ENCODE data around the gene AGBL4.

The AGBL4 gene

DNA sequence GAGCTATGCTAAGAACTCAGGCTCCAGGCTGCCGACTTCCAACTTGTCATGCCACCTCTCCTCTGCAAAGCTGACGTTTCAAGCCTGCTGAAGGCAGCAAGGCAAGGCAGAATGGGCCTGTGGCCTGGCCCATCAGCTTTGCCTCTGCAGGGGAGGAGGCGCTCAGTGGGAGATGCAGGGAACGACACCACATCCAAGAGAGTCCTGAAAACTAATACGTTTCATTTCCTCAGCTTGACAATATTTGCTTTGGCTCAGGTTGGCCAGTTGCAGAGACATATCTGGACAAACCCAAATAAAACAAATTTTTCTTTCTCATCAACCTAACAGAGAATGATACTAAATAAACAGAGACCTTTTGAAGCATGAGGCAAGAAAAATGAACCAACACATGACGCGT is 1282.4 kb downstream of the AGBL4 start:
- no peak overlapping the region for H3K4me3 ChIP-seq (ENCODE audit: low read depth, low read length)

DNA sequence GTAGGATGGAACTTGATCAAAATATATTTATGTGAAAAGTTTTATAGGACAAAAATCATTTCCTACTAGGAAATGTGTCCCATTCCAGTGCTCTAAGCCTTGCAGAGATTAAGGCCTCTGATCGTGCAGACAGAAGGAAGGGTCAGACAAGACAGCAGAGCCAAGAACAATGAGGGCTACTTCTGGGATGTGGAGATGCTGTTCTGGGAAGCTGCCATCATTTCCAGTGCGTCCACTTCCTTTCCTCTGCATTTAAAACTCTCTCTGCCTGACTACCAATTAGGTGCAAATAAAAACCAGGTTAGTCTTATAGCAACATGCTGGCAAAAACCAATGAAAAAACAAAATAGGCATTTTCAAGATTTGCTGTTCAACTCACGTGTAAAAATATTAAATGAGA is 1283.1 kb downstream of the AGBL4 start:
- no peak overlapping the region for H3K4me3 ChIP-seq (ENCODE audit: low read depth, low read length)

DNA sequence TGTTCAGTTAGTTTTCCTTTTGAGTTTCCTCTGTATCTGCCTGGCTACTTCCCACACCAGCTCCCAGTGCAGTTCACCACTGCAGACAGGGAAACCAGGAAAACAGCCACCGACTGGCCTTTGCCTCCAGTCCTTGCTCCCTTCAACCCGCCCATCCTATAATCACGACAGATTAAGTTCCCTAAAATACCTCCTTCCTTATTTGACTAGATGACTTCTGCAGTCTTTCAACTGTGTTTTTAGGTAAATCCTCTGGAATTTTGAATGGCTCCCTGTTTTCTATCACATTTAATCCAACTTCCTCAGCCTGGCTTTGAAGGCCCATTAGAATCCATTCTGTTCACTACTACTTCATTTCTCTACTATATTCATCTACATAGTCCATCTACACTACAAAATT is 1284.7 kb downstream of the AGBL4 start:
- no peak overlapping the region for H3K4me3 ChIP-seq (ENCODE audit: low read depth, low read length)

DNA sequence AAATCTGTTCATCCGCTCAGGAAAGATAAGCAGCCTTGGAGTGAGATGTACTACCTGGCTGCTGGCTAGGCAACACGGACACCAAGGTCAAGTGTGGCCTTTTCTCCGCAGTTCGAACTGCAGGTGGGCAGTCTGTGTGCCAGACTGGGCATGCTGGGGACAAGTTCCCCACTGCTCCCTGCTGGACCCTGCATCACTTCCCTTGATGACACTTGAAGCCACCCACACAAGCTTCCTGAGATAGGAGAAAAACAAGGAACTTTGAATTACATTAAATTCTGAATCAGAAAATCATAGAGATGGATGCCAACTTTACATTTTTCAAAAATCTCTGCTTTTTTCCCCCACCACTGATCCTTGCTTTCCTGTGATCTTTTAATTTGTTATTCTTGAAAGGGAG is 1285.4 kb downstream of the AGBL4 start:
- H3K4me3 ChIP-seq (ENCODE audit: low read depth, low read length): no peak overlapping the region

DNA sequence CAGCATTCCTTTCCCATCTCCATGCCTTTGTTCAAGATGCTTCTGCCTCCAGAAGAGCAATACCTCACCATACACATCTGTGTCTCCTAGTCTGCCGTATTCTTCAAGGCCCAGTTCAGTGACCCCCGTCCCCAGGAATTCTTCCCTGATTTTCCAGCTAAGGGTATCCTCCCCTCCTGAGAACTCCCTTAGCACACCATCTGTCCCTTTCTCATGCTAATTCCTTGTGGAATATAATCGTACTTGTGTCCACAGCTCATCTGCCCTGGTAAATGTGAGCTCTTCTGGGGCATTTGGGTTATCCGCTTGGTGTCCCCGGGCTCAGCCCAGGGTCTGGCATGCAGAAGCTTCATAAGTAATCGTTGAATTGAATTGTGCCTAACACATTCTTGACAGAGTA is 1288.0 kb downstream of the AGBL4 start:
- no peak overlapping the region for H3K4me3 ChIP-seq (ENCODE audit: low read depth, low read length)

DNA sequence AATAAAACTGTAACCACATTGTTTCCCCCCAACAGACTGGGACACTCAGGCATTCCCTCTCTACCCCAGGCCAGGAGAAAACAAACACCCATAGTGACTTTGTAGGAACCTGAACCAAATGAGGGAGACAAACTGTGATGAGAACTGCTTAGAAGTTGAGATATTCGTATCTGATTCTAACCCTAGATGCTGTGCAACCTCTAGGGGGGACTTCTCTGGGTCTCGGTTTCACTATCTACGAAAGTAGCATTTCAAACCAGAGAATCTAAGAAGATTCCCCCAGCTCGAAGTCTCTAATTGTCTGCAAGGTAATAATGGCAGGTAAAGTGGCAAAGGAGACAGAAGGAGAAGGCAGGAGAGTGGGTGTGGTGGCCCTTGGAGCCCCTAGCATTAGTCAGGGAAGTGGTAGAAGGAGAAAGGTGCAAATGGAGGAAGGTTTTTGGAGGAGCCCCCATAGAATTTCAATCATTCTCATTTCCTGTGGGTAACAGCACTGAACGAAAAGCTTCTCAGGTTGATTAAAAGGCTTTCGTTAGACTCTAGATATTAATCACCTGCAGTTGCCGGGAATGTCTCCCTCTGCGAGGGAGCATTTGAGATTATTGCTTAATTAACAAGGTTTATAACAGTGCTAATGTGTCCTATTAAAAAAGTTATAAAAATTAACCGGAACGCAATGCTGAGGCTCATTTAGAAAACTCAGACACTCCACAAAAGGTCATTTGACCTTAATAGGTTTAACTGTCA is 1293.4 kb downstream of the AGBL4 start:
- H3K4me3 ChIP-seq (ENCODE audit: low read depth, low read length): no peak overlapping the region

DNA sequence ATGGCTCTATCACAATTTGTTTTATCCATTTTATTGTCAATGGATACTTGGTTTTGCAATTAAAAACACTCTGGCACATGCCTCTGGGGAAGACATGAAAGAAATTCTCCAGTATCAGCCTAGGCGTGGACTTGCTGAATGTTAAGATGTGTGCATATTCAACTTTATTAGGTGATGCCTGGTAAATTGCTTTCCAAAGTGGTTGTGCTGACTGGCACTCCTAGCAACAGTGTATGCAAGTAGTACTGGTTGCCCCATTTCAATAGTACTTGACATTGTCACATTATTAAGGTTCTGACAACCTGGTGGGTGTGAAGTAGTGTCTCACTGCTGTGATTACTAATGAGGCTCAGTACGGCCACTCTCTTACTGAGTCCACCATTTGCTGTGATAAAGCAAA is 1295.2 kb downstream of the AGBL4 start:
- H3K4me3 ChIP-seq (ENCODE audit: low read depth, low read length): no peak overlapping the region

DNA sequence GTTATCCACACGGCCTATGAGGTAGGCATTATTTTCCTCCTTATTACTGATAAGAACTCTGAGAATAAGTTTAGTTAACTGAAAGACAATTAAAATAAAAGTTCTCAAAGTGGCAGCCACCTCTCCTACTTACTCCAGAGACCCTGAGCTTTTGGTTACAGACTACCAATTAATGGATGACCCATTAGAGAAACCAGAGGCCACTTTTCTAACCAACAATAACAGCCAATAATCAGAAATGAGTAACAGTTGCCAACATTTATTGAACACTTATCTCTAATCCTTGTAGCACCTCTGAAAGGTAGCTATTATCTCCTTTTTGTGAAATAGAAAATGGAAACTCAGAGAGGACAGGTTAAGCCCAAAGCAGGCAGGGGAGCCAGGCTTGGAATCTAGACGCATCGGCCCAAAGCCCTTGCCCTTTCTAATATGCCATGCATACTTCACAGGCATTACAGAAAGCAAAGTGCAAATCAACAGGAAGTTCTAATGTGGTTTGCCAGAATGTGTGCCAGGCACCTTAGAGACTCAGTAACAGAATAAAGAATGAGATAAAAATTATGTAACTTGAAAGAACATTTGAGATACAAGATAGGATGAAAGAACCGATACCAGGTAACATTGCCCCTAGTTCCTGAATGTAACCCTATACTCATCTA is 1297.1 kb downstream of the AGBL4 start:
- H3K4me3 ChIP-seq (ENCODE audit: low read depth, low read length): no peak overlapping the region

DNA sequence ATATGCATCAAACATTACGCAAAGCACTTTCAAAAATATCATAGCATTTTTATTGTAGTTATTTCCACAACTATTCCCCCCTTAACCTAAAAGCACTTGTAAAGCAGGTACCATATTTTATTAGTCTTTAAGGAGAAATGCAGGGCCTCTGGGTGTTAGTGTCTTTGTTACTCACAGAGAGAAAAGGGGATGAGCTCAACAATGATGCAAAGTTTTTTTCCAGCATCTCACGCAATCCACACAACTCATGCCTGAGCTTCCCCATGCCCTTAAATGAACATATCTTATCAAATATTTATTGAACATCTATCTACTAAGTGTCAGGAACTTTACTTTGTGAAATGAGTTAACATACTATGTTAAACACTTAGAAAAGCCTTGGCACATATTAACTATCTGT is 1297.6 kb downstream of the AGBL4 start:
- no peak overlapping the region for H3K4me3 ChIP-seq (ENCODE audit: low read depth, low read length)

DNA sequence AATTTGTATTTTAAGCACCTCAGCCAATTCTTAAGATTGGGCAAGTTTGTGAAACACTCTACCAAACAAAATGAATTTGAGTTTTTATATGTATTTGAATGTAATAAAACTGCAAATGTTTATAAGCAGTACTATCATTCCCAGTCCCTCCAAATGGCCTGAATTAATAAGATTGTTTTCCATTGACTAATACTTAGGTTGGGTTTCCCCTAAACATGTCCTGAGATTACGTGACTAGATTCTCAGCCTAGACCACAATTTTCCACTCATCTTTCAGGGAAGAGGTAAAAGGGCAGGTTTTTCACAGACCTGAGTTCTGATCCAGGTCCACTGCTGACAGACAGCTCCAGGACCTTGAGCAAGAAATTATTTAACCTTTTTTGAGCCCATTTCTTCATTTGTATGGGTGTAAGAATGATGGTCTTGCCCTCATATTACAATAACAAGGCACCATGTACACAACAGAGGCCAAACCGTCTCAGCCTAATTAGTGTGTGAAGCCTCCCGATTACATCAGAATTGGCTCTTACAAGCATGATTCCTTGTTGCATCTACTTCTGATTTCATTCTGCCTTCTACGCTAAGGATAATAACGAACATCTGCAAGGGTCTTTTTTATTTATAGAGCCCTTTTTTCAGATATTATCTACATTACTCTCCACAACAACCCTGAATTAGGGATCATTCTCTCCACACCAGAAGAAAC is 1298.3 kb downstream of the AGBL4 start:
- no peak overlapping the region for H3K4me3 ChIP-seq (ENCODE audit: low read depth, low read length)

DNA sequence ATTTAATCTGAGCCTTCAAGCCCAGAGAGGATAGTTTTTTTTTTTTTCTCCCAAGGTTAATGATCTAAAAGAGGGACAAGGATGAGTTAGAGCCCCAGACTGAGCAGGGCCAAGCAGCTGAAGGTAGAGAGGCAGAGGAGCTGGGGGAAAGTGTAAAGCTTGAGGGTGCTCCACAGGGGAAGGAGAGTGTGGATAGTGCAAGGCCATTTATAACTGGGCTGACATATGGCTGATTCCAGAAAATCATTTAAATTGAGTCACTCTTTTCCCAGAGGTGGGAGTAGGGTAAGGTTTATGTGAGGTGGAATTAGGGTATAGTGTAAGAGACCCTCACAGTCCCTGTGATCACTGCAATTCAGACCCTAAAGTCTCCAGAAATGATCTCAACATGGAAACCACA is 1302.8 kb downstream of the AGBL4 start:
- no peak overlapping the region for H3K4me3 ChIP-seq (ENCODE audit: low read depth, low read length)

DNA sequence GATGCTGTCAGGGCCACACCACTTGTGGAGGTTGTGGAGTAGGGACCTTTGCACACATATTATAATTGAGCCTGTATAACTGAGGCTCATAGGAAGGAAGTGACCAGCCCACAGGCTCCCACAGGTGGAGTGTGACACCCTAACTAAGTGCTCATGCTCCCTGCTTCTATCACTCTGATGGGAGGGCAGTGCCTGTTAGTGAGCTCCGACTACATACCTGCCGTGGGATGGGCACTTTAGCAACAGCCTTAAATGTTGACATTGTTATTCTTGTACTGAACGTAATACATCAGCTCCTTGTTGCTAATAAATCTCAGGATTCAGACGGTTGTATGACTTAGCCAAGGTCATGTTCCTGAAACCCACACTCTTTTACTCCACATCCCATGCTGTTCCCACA is 1305.0 kb downstream of the AGBL4 start:
- no peak overlapping the region for H3K4me3 ChIP-seq (ENCODE audit: low read depth, low read length)

DNA sequence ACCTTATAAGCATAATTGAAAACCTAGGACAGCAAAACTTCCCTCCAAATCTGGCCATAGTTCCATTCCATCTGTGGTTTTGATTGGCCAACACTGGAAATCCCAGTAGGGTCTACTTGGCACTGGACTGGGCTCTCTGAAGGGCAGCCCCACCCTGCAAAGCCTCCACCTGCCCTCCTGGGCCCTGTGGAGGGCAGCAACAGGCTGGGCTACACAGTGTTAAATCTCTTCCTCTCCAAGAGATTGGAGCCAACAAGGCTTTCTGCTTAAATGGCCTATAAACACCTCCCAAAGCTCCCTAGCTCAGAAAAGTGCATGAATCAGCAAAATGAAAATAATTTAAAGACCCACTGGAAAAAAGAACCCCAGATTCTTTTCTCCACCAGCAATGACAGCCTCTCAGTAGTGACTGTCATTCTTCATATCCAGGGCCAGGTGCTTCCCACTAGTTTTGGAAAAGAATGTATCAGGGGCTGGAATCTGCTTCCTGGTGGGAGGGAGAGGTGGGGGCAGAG is 1305.6 kb downstream of the AGBL4 start:
- H3K4me3 ChIP-seq (ENCODE audit: low read depth, low read length): no peak overlapping the region

DNA sequence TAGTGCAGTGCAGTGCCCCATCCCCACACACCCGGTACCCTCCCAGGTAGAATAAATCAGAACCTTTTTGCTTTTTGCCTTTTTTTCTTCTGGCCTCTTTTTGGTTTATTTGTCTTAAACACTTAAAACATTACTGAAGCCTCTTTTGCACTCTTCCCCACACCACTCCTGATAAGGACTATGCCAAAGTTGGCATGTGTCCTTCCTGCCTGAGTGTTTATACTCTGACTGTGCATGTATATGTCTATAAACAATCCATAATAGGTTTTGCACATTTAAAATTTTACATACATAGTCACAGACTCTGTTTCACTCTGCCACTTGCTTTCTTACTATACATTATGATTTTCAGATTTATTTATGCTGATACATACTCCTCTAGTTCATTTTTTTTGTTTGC is 1306.7 kb downstream of the AGBL4 start:
- H3K4me3 ChIP-seq (ENCODE audit: low read depth, low read length): no peak overlapping the region

DNA sequence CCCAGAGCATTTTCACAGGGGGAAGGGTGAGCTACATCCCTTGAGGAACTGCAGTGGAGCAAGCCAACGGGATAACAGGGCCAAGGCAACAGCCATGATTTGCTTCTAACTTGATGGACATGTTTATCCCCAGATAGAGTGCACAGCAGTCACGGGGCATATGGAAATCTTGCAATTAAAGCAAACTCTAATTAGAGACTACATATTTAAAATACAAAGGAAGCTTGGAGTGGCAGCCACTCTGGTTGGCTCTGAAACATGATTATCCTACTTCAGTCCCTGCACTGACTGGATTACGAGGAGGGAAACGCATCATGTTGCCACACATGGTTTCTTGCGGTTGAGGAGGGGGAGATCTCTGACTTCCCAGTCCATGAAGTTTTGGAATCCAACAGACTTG is 1307.8 kb downstream of the AGBL4 start:
- H3K4me3 ChIP-seq (ENCODE audit: low read depth, low read length): no peak overlapping the region

DNA sequence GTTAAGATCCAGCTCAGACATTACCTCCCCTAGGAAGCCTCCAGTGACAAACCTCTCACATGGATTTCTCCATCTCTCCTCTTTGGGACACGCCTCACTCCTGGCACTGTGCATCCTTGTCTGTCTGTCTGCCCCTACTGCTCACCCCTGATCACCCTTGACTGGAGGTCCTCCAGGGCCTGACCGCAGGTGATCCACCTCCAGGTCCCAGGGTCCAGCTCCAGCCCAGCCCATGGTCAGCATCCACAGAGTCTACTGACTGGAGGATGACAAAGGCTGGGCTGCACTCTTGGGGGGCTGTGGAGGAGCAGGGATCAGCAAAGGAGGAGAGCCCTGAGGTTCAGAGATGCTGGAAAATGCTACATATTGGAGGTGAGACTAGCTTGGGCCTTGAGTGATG is 1312.8 kb downstream of the AGBL4 start:
- H3K4me3 ChIP-seq (ENCODE audit: low read depth, low read length): no peak overlapping the region

DNA sequence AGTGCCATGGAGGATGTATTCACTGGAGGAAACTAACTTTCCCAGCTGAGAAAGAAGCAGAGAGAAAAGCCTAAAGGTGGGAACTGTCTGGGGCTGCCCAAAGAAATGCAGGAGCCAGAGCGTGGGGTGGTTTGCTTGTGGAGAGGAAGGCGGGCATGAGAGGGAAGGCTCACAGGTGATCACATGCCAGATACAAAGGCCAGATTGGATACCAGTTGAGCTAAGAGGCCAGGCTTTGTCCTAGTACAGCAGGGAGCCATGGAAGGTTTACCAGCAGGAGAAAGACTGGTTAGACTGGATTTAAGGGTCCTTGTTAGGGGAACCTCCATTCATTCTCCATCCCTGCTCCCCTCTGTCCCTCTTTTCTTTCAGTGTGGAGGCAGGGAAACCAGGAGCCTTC is 1313.4 kb downstream of the AGBL4 start:
- H3K4me3 ChIP-seq (ENCODE audit: low read depth, low read length): no peak overlapping the region

DNA sequence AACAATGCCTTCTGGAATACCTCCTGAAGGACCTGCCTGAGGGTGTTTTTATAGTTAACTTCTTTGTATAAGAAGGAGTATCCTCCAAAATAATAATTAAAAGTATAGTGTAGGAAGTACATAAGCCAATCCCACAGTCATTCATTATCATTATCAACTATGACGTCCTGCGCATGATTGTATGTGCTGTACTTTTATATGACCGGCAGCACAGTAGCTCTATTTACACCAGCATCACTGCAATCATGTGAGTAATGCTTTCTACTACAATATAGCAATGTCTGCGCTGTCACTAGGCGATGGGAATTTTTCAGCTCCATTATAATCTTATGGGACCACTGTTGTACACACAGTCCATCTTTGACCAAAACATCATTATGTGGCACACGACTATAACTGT is 1319.0 kb downstream of the AGBL4 start:
- no peak overlapping the region for H3K4me3 ChIP-seq (ENCODE audit: low read depth, low read length)

DNA sequence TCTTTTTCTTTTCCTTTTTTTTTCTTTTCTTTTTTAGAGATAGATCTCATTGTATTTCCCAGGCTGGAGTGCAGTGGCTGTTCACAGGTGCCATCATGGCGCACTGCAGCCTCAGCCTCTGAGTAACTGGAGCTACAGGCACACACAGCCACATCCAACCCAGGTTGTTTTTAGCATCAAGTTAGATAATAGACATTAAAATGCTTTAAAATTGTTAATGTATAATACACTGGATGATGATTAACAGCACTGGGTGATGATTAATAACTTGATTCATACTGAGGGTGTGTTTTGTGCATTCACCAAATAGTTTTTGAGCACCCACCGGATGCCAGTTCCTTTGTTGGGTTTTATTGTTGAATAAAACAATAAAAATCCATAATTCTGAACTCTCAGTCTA is 1322.3 kb downstream of the AGBL4 start:
- H3K4me3 ChIP-seq (ENCODE audit: low read depth, low read length): no peak overlapping the region

DNA sequence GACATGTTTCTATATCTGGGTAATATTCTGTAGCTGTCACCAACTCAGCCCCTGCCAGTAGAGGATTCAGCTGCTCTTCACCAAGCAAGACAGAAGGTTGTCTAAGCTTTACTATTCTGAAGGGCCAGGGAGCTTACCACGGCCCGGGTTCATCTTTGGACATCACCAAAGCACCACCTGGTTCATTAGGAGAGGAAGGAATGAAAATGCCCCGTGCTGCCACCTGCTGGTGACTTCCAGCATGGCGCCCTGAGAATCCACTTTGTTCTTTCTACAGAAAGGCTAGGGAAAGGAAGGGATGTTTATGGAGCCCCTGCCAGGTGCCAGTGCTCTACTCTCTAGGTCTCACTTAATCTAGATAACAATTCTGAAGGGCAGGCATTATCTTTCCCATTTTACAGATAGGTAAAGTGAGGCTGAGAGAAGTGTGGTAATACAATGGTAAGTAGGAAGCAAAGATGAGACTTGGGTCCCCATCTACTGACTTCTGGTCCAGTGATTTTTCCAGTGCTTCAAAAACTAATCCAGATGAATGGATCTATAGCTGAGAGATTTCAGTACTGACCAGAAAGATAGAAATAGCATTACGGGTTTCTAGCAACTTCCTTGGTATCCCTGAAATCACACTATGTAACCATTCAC is 1326.6 kb downstream of the AGBL4 start:
- H3K4me3 ChIP-seq (ENCODE audit: low read depth, low read length): no peak overlapping the region

DNA sequence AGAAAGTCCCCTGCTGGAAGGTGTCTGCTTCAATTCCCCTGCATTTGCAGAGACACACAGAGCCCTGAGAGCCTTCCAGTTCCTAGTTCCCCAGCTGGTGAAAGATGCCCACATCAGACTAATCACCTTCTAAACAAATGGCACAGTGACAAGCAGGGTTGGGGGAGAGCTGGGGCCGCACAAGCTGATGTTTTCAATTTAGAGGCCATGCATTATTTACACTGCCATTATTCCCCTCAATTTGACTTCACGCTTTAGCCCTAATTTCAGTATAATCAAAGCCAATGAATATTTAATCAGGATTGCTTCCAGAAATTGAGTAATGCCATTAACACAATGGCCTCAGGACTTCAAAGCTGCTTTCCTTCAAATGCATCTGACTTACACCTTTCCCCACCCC is 1328.6 kb downstream of the AGBL4 start:
- no peak overlapping the region for H3K4me3 ChIP-seq (ENCODE audit: low read depth, low read length)
